HepG2 (cell line): ENCODE measurements around the gene PDCD11. TPM values are rescaled to one million over a fixed set of nuclear protein-coding genes. Genes with fewer than 3 reads are reported as not detected.
A peak's percentile ranks its signal among the peaks of the same experiment; 100 is the strongest.

Experiments
- CAMTA2 ChIP-seq: sonication (generic); formaldehyde crosslinking; IDR thresholded peaks from 2 replicates; pipeline ENCODE4 v1.4.0; 2020; ENCODE audit warnings: mild to moderate bottlenecking, missing genetic modification reagents, borderline replicate concordance
- CC2D1A ChIP-seq: sonication (generic); formaldehyde crosslinking; IDR thresholded peaks from 2 replicates; pipeline ENCODE4 v1.8.1; 2023; ENCODE audit warnings: mild to moderate bottlenecking, missing genetic modification reagents
- DPF2 ChIP-seq: sonication (generic); formaldehyde crosslinking; IDR thresholded peaks from 2 replicates; pipeline ENCODE4 v1.4.0; 2020; ENCODE audit warnings: mild to moderate bottlenecking, low read depth, missing genetic modification reagents, borderline replicate concordance
- GABPB1 ChIP-seq: IDR thresholded peaks from 2 replicates; pipeline ENCODE4 v1.6.1; 2016; ENCODE audit warnings: mild to moderate bottlenecking, missing genetic modification reagents, moderate library complexity, missing compliant biosample characterization
- HNF4G ChIP-seq, 2 experiments: sonication (generic) in 1 of 2; formaldehyde crosslinking in 1 of 2; IDR thresholded peaks; 2 replicates each; pipeline versions ENCODE4 v1.4.0 to v1.6.1; 2011 to 2020; ENCODE audit warnings: borderline replicate concordance in 2 of 2, low read depth in 2 of 2, mild to moderate bottlenecking in 2 of 2, low read length in 1 of 2, missing genetic modification reagents in 1 of 2, moderate library complexity in 1 of 2
- MTA1 ChIP-seq: sonication (generic); formaldehyde crosslinking; IDR thresholded peaks from 2 replicates; pipeline ENCODE4 v1.4.0; 2020; ENCODE audit warnings: missing genetic modification reagents, mild to moderate bottlenecking, borderline replicate concordance
- NCOA2 ChIP-seq: sonication (generic); formaldehyde crosslinking; IDR thresholded peaks from 2 replicates; pipeline ENCODE4 v1.8.0; 2022; ENCODE audit warnings: inconsistent platforms
- PAF1 ChIP-seq: IDR thresholded peaks from 2 replicates; pipeline ENCODE4 v1.6.1; 2016; ENCODE audit warnings: missing genetic modification reagents, missing compliant biosample characterization
- REST ChIP-seq, 2 experiments: IDR thresholded peaks; 2 replicates each; pipeline ENCODE4 v1.6.1; 2011 to 2012; ENCODE audit warnings: low read length in 2 of 2, borderline replicate concordance in 1 of 2, low read depth in 1 of 2, mild to moderate bottlenecking in 1 of 2, moderate library complexity in 1 of 2
- SIX4 ChIP-seq: sonication (generic); formaldehyde crosslinking; IDR thresholded peaks from 2 replicates; pipeline ENCODE4 v1.4.0; 2020; ENCODE audit warnings: missing genetic modification reagents
- SKIL ChIP-seq: sonication (generic); formaldehyde crosslinking; IDR thresholded peaks from 2 replicates; pipeline ENCODE4 v1.8.0; 2022; ENCODE audit warnings: missing genetic modification reagents, mild to moderate bottlenecking, moderate library complexity, borderline replicate concordance
- TBX2 ChIP-seq: sonication (generic); formaldehyde crosslinking; IDR thresholded peaks from 2 replicates; pipeline ENCODE4 v1.5.0; 2020; ENCODE audit warnings: missing genetic modification reagents, mild to moderate bottlenecking, borderline replicate concordance
- TGIF2 ChIP-seq: IDR thresholded peaks from 2 replicates; pipeline ENCODE4 v1.6.1; 2016; ENCODE audit warnings: control low read depth, missing compliant biosample characterization
- ZBTB14 ChIP-seq: sonication (generic); formaldehyde crosslinking; IDR thresholded peaks from 2 replicates; pipeline ENCODE4 v1.4.0; 2020; ENCODE audit warnings: missing genetic modification reagents
- ZBTB7A ChIP-seq: sonication (generic); formaldehyde crosslinking; IDR thresholded peaks from 2 replicates; pipeline ENCODE4 v1.8.0; 2022; ENCODE audit warnings: mild to moderate bottlenecking, missing genetic modification reagents
- ZC3H13 ChIP-seq: sonication (generic); formaldehyde crosslinking; IDR thresholded peaks from 2 replicates; pipeline ENCODE4 v1.8.1; 2023; ENCODE audit warnings: mild to moderate bottlenecking, missing genetic modification reagents, moderate library complexity
- ZFYVE20 ChIP-seq: sonication (generic); formaldehyde crosslinking; IDR thresholded peaks from 2 replicates; pipeline ENCODE4 v1.8.0; 2023; ENCODE audit warnings: low read depth, mild to moderate bottlenecking, moderate library complexity, missing genetic modification reagents, borderline replicate concordance
- ZNF20 ChIP-seq: sonication (generic); formaldehyde crosslinking; IDR thresholded peaks from 2 replicates; pipeline ENCODE4 v1.4.0; 2020; ENCODE audit warnings: mild to moderate bottlenecking, moderate library complexity, missing genetic modification reagents
- ZNF263 ChIP-seq: sonication (generic); formaldehyde crosslinking; IDR thresholded peaks from 2 replicates; pipeline ENCODE4 v1.4.0; 2020; ENCODE audit warnings: missing genetic modification reagents
- ZNF367 ChIP-seq: sonication (generic); formaldehyde crosslinking; IDR thresholded peaks from 2 replicates; pipeline ENCODE4 v1.4.0; 2020; ENCODE audit warnings: missing genetic modification reagents, borderline replicate concordance
- polyA plus RNA-seq, 8 experiments: library from polyadenylated mRNA; depleted of rRNA in 3 of 8; stranded (reverse) in 7 of 8; unstranded in 1 of 8; fragments of >200 nt; fragmentation: Illumina TruSeq in 4 of 8; extraction: Trizol in 4 of 8; gene quantifications; 2 replicates each; pipeline versions ENCODE4 v1.2.1 to v1.2.3, GENCODE V29; 2011 to 2016; ENCODE audit warnings: low read depth in 4 of 8, missing spikeins in 1 of 8, mixed read lengths in 1 of 8; ENCODE audit not compliant: insufficient read depth in 1 of 8
- total RNA-seq, 5 experiments: library from RNA; depleted of rRNA; stranded (reverse); fragments of >200 nt; fragmentation: Illumina TruSeq; extraction: Trizol; gene quantifications; 2 replicates each; pipeline ENCODE4 v1.2.3, GENCODE V29; 2016; ENCODE audit warnings: low read depth in 1 of 5
- TF ChIP-seq, protein P1 (sequence below): sonication (generic); formaldehyde crosslinking; IDR thresholded peaks from 2 replicates; pipeline ENCODE4 v1.8.0; 2022; ENCODE audit warnings: mild to moderate bottlenecking, missing genetic modification reagents, moderate library complexity

PDCD11 gene
- total and polyA plus RNA-seq, 2 of the 13 experiments (the other 11 are each of a cell fraction or from before 2014, with no cell fraction given), result 12.8 to 52.8 TPM

GRCh38 chr10:103350517-103351260, 45.7 kb upstream of the PDCD11 start, which contains the start of gene PCGF6 (continued):
- no peak for TF ChIP-seq SKIL (CRISPR knock-in tag)
- no peak for TF ChIP-seq NCOA2 (CRISPR knock-in tag)
- 0 out of 2 replicates have a peak, but pooled peaks have one; percentile 88 for TF ChIP-seq CAMTA2 (CRISPR knock-in tag)
- no peak for TF ChIP-seq ZNF367
- no peak for TF ChIP-seq TGIF2 (CRISPR knock-in tag)
- TF ChIP-seq, protein P1, sequence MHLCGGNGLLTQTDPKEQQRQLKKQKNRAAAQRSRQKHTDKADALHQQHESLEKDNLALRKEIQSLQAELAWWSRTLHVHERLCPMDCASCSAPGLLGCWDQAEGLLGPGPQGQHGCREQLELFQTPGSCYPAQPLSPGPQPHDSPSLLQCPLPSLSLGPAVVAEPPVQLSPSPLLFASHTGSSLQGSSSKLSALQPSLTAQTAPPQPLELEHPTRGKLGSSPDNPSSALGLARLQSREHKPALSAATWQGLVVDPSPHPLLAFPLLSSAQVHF (CRISPR knock-in tag), result no peak
- 0 out of 2 replicates have a peak, but pooled peaks have one; percentile 34 for TF ChIP-seq ZBTB7A (CRISPR knock-in tag)
- TF ChIP-seq GABPB1, result peak; percentile 82
- no peak for TF ChIP-seq CC2D1A (CRISPR knock-in tag)
- no peak for TF ChIP-seq ZC3H13 (CRISPR knock-in tag)
- no peak for TF ChIP-seq ZBTB14 (CRISPR knock-in tag)
- TF ChIP-seq SIX4 (CRISPR knock-in tag), result no peak
- no peak for TF ChIP-seq MTA1 (CRISPR knock-in tag)
- TF ChIP-seq PAF1, result no peak
- peak; percentile 64; the same call in 1 of the 2 replicates for TF ChIP-seq TBX2
- TF ChIP-seq ZNF20 (CRISPR knock-in tag), result 0 out of 2 replicates have a peak, but pooled peaks have one; percentile 33
- no peak for TF ChIP-seq DPF2 (CRISPR knock-in tag)
- TF ChIP-seq ZFYVE20 (CRISPR knock-in tag), result no peak
- no peak for TF ChIP-seq REST (IDR thresholded peaks at IDR 0.05; ENCODE audit: borderline replicate concordance in 1 of 2, low read depth in 1 of 2, low read length in 2 of 2)
- no peak for TF ChIP-seq HNF4G (IDR thresholded peaks at IDR 0.05; ENCODE audit: borderline replicate concordance, low read depth, low read length)
- TF ChIP-seq HNF4G (CRISPR knock-in tag; IDR thresholded peaks at IDR 0.05; ENCODE audit: borderline replicate concordance, low read depth), result no peak
- TF ChIP-seq ZNF263, result 0 out of 2 replicates have a peak, but pooled peaks have one; percentile 37
